ENCODE results near the gene TMEM184B. TPM values are rescaled to one million over a fixed set of nuclear protein-coding genes. Genes with fewer than 3 reads are reported as not detected.
A peak's percentile ranks its signal among the peaks of the same experiment; 100 is the strongest.
"Not testable (repeated sequence)": the region's sequence is repeated elsewhere in the genome, so short reads cannot be mapped to it uniquely, and the experiment has no call there.

The TMEM184B gene
- total RNA-seq, 1 donor from 2014 or later, result 118 TPM

- Histone ChIP-seq H3K4me1 (peaks cover 9 to 36% of the 10 kb centered on the region in 2 donors), H3K27me3 (no peaks in the 10 kb centered on the region), H3K4me3 (peak overlapping the region in 1 of 2 donors; percentile 29), H3K27ac (peak overlapping the region; percentile 75 to 81), H3K36me3 (peaks cover 26 to 48% of the 10 kb centered on the region in 2 donors), H3K9me3 (no peaks in the 10 kb centered on the region)
- peak in 1 of 2 donors; percentile 85 for DNase-seq (ENCODE audit: low spot score in 2 of 2)
- peak in 2 of 3 experiments; percentile 37 to 50 for TF ChIP-seq CTCF (IDR thresholded peaks at IDR 0.05)
- intact Hi-C loops (cut with DNase I), result loop anchor here (2.0 to 5.0 kb wide), 4 partner anchors 20 to 43 kb away; no protein-coding TSS in a partner anchor
Measured at GRCh38 chr22:38239101-38239761, 33.6 kb downstream of the TMEM184B start.

GRCh38 chr22:38238519-38239071, 34.2 kb downstream of the TMEM184B start:
- no peak for TF ChIP-seq CTCF (IDR thresholded peaks at IDR 0.05)
- H3K9me3 ChIP-seq, result no peaks in the 10 kb centered on the region
- peak overlapping the region in 1 of 2 donors; percentile 29 for H3K4me3 ChIP-seq
- H3K27ac ChIP-seq, result peak overlapping the region; percentile 75 to 81
- peaks cover 24 to 47% of the 10 kb centered on the region in 2 donors for H3K36me3 ChIP-seq
- peaks cover 9 to 36% of the 10 kb centered on the region in 2 donors for H3K4me1 ChIP-seq
- H3K27me3 ChIP-seq, result no peaks in the 10 kb centered on the region
- DNase-seq (ENCODE audit: low spot score in 2 of 2), result no peak
- intact Hi-C loops (cut with DNase I), result loop anchor here (2.0 to 5.0 kb wide), 4 partner anchors 20 to 44 kb away; no protein-coding TSS in a partner anchor

- TF ChIP-seq CTCF (IDR thresholded peaks at IDR 0.05), result no peak
- peaks cover 6 to 31% of the 10 kb centered on the region in 2 donors for H3K4me1 ChIP-seq
- no peak overlapping the region for H3K4me3 ChIP-seq
- H3K27ac ChIP-seq, result peak overlapping the region in 1 of 2 donors; percentile 0
- intact Hi-C loops (cut with DNase I), result loop anchor here (5.0 kb wide), 1 partner anchor 46 kb away; no protein-coding TSS in a partner anchor
- H3K9me3 ChIP-seq, result no peaks in the 10 kb centered on the region
- H3K27me3 ChIP-seq, result no peaks in the 10 kb centered on the region
- H3K36me3 ChIP-seq, result peaks cover 35 to 54% of the 10 kb centered on the region in 2 donors
- DNase-seq (ENCODE audit: low spot score in 2 of 2), result no peak
Measured at GRCh38 chr22:38236786-38237185, 36.0 kb downstream of the TMEM184B start.

- Histone ChIP-seq H3K27me3 (no peaks in the 10 kb centered on the region), H3K36me3 (peaks cover 47 to 69% of the 10 kb centered on the region in 2 donors), H3K4me3 (no peak overlapping the region), H3K4me1 (peaks cover 6 to 21% of the 10 kb centered on the region in 2 donors), H3K9me3 (no peaks in the 10 kb centered on the region), H3K27ac (no peak overlapping the region)
- DNase-seq (ENCODE audit: low spot score in 2 of 2), result no peak
- no peak for TF ChIP-seq CTCF (IDR thresholded peaks at IDR 0.05)
- intact Hi-C loops (cut with DNase I), result loop anchor here (5.0 kb wide), 1 partner anchor 47 kb away; no protein-coding TSS in a partner anchor
Measured at GRCh38 chr22:38235240-38235850, 37.5 kb downstream of the TMEM184B start.

GRCh38 chr22:38233856-38234255, 39.0 kb downstream of the TMEM184B start:
- Histone ChIP-seq H3K4me1 (peaks cover 8 to 11% of the 10 kb centered on the region in 2 donors), H3K36me3 (peaks cover 49 to 72% of the 10 kb centered on the region in 2 donors)
- intact Hi-C loops (cut with DNase I); H3K27me3 ChIP-seq; H3K4me3 ChIP-seq; H3K27ac ChIP-seq; H3K9me3 ChIP-seq; DNase-seq (ENCODE audit: low spot score in 2 of 2): not testable (repeated sequence)

GRCh38 chr22:38233427-38233826, 39.4 kb downstream of the TMEM184B start:
- TF ChIP-seq CTCF (IDR thresholded peaks at IDR 0.05), result no peak
- no peak overlapping the region for H3K4me3 ChIP-seq
- intact Hi-C loops (cut with DNase I), result no loop called here
- peaks cover 5 to 8% of the 10 kb centered on the region in 2 donors for H3K4me1 ChIP-seq
- DNase-seq (ENCODE audit: low spot score in 2 of 2), result no peak
- H3K36me3 ChIP-seq, result peaks cover 49 to 72% of the 10 kb centered on the region in 2 donors
- no peaks in the 10 kb centered on the region for H3K9me3 ChIP-seq
- no peak overlapping the region for H3K27ac ChIP-seq
- no peaks in the 10 kb centered on the region for H3K27me3 ChIP-seq
